GM21447 (cell line): ENCODE data around the gene MYOM1.
"Not testable (repeated sequence)": the region's sequence is repeated elsewhere in the genome, so short reads cannot be mapped to it uniquely, and the experiment has no call there.

Experiments used
- ATAC-seq: cut with Tn5 transposase; IDR thresholded peaks from one replicate; pipeline ENCODE4 v1.9.1; 2021; ENCODE audit not compliant: unreplicated experiment

MYOM1 gene

GRCh38 chr18:3221496-3221895 lies 1.7 kb upstream of the MYOM1 start:
- ATAC-seq, result no peak

DNA sequence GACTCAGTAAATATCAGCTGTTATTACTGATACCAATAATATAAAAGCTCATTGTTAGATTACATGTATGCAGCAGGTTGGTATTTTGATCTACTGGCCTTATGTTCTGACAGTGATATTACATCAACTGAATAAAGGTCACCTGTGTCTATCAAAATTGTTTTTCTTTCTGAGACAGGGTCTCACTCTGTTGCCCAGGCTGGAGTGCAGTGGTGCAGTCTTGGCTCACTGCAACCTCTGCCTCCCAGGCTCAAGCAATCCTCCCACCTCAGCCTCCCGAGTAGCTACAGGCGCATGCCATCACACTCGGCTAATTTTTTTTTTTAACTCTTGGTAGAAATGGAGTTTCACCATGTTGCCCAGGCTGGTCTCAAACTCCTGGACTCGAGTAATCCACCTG lies 1.1 kb upstream of the MYOM1 start:
- ATAC-seq, result not testable (repeated sequence)

- no peak for ATAC-seq
Observed at GRCh38 chr18:3219241-3219630, 532 bp downstream of the MYOM1 start.

- no peak for ATAC-seq
Observed at GRCh38 chr18:3218819-3219218, 949 bp downstream of the MYOM1 start.

- no peak for ATAC-seq
Observed at GRCh38 chr18:3217948-3218647, 1.7 kb downstream of the MYOM1 start.

GRCh38 chr18:3216987-3217386 lies 2.8 kb downstream of the MYOM1 start:
- ATAC-seq, result no peak

DNA sequence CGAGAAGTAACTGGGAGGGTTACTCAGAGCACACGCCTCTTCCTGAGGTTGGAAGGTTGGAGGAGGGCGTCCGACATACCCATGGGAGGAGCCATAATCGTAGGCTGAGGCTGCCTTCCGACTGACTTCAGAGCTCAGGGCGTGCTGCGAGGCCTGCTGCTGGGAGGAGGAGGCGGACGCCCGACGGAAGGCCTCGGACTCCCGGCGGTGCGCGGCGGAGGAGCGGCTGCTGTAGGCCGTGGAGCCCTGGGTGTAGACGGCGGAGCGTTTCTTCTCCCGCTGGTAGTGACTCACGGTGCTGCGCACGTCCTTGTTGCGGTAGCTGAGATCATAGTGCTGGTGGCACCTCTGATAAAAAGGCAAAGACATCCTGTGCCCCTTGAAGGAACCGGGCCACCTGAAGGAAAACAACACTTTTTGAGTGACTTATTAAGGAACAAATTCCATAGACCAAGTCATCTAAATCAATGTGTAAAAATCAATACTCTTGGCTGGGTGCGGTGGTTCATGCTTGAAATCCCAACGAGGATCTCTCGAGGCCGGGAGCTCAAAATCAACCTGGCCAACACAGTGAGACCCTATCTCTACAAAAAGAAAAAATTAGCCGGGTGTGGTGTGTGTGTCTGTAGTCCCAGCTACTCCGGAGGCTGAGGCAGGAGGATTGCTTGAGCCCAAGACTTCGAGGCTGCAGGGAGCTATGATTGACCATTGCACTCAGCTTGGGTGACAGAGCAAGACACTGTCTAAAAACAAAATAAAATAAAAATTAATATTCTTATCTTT lies 4.7 kb downstream of the MYOM1 start:
- ATAC-seq, result no peak

GRCh38 chr18:3213300-3214059 lies 6.3 kb downstream of the MYOM1 start:
- no peak for ATAC-seq

DNA sequence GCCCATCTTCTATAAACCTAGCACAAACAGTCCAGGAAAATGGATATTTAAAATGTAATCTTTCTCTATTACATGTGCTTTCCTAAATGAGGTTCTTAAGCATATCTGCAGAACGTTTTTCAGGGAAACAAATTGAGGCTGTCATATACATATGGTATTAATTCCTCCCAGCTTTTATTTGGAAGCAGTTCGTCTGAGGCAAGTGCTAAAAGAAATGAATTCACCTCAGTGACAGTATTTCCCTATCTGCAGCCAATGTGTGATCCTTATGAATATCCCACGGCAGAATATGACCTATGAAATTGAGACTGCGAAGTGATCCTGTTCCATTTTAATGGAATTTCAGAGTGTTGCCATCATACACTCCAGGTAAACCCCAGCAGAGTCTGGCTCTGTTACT lies 7.1 kb downstream of the MYOM1 start:
- ATAC-seq, result no peak

DNA sequence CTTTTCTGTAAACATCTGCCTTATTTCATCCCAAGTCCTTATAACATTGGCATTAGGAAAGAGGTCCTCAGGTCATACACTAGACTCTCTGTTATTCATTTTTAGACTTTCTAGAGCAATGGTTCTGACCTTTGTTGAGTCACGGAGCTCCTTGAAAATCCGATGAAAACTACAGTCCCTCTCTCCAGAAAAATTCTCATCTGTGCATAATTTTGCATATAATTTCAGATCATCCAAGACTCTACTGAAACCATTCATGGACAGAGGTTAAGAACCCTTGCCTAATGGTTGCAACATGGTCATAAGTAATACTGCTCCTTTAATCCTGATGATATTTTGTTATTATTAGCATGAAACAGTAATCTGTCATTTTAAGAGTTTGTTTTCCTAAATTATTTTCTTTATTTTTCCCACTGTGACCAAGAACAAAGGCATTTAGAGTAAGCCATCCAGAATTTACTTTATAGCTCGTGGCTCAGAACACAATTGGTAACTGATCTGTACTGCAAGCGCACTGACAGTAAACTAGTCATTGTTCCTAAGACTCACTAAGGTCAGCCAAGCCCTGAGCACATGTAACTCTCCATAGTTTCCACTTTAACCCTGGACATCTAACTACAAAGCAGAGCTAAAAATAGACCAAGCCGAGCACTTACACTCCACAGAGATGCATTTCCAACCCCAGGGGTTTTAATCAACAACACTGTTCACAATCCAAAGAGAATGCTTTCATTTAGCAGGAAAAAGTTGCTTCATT lies 8.4 kb downstream of the MYOM1 start:
- no peak for ATAC-seq

DNA sequence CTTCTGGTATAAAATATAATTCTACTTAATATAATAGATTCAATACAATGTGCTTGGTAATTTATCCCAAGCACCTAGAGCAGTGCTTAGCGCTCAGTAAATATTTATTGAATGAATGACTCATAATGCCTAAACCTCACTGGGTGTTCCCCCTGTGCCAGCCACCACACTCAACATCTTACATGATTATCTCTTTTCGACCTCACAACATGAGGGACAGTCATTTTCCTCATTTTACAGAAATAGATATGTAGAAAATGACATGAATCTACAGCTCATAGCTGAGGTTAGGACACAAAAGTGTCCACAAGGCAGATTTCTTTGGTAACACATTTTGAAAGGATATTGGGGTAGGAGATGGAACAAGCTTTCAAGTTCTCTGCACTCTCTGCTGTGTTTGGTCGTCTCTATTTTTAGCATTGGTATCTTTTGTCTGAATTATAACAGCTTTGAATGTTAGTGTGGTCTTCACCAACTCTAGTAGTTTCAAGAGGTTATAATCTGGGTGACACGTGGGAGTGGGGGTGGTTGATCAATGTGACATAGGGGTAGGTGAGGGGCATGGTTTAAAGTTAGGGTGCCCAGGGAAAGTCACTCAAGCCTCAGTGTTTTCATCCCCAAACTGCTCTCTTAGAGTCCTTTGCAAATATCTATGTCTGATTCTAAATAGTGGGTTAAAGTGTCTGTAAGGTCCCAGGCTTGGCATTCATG lies 9.8 kb downstream of the MYOM1 start:
- ATAC-seq, result no peak

GRCh38 chr18:3207565-3207964 lies 12.2 kb downstream of the MYOM1 start:
- no peak for ATAC-seq

DNA sequence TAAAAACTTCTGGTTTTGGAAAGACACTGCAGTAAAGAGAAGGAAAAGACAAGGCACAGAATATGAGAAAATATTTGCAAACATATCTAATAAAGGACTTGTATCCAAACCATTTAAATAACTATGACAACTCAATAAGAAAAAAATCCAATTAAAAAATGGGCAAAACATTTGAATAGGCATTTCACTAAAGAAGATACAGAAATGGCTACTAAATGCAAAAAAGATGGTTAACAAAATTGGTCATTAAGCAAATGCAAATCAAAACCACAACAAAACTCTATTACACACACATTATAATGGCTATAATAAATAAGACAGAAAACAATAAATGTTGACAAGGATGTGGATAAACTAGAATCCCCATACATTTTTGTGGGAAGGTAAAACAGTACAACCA lies 14.5 kb downstream of the MYOM1 start:
- no peak for ATAC-seq

DNA sequence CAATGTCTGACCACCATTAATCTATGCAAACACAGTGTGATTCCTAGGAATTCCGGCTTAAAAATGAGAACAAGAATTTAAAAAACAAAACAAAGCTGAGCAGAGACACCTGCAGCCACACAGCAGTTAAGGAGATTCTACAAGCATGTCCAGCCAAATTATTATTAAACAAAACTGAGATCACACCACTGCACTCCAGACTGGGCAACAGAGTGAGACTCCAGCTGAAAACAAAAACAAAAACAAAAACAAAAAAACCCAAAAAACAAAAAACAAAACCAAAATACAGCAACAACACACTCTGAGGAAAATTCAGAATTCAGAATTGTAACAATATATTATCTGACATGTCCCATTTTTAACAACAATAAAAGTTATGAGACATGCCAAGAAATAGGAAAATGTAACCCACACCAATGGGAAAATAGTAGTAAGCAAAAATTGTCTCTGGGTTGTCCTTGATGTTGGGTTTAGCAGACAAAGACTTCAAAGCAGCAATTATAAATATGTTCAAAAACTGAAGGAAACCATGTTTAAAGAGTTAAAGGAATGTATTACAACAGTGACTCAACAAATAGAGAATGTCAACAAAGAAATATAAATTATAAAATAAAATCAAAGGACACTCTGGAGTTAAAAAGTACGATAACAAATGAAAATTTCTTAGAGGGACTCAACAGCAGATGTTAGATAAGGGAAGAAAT lies 19.7 kb downstream of the MYOM1 start:
- no peak for ATAC-seq

GRCh38 chr18:3198260-3198860 lies 21.4 kb downstream of the MYOM1 start:
- ATAC-seq, result not testable (repeated sequence)

GRCh38 chr18:3194947-3195612 lies 24.7 kb downstream of the MYOM1 start:
- no peak for ATAC-seq

GRCh38 chr18:3193331-3193730 lies 26.4 kb downstream of the MYOM1 start:
- no peak for ATAC-seq

DNA sequence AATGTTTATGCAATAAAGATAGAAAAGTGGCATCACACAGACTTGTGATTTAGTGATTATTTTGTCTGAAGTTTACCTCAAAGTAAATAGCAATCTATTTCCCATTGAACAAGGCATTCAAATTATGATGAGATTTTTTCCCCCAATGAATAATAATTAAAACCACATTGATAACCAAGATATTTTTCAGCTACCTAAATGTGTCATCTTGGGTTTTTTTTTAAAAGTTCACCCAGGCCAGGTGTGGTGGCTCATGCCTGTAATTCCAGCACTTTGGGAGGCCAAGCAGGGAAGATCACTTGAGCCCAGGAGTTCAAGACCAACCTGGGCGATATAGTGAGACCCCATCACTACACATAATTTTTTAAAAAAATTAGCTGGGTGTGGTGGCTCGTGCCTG lies 27.0 kb downstream of the MYOM1 start:
- no peak for ATAC-seq

GRCh38 chr18:3192286-3192685 lies 27.5 kb downstream of the MYOM1 start:
- ATAC-seq, result no peak
